H1 (cell line): ENCODE measurements around the gene CFAP298. TPM values are rescaled to one million over a fixed set of nuclear protein-coding genes. Genes with fewer than 3 reads are reported as not detected.

Experiments used
- ASH2L ChIP-seq: fragments of 200-600, 300-600 bp; sonication (generic); IDR thresholded peaks from one replicate; pipeline ENCODE4 v1.7.1; 2017; ENCODE audit warnings: low read length
- CREB1 ChIP-seq: IDR thresholded peaks from 2 replicates; pipeline ENCODE4 v1.6.1; 2012; ENCODE audit warnings: inconsistent platforms
- CTCF ChIP-seq, 3 experiments: IDR thresholded peaks; 1 replicate in 2 of 3; 2 replicates in 1 of 3; pipeline versions ENCODE4 v1.5.1 to v1.6.1; 2011; ENCODE audit warnings: low read length in 3 of 3, mild to moderate bottlenecking in 3 of 3, inconsistent platforms in 2 of 3, low read depth in 1 of 3, moderate library complexity in 1 of 3; ENCODE audit not compliant: insufficient read depth in 1 of 3; ENCODE audit errors: control extremely low read depth in 1 of 3
- FOSL1 ChIP-seq: IDR thresholded peaks from 2 replicates; pipeline ENCODE4 v1.6.1; 2011; ENCODE audit warnings: mild to moderate bottlenecking, low read depth, low read length, moderate library complexity; ENCODE audit not compliant: insufficient read depth
- HDAC2 ChIP-seq, 2 experiments: fragments of 300-600 bp in 1 of 2; sonication (generic) in 1 of 2; IDR thresholded peaks; 2 replicates each; pipeline ENCODE4 v1.6.1; 2011 to 2012; ENCODE audit warnings: low read depth in 2 of 2, low read length in 2 of 2, mild to moderate bottlenecking in 2 of 2, moderate library complexity in 2 of 2, borderline replicate concordance in 1 of 2, inconsistent platforms in 1 of 2
- KDM1A ChIP-seq: fragments of 200-600, 300-600 bp; sonication (generic); IDR thresholded peaks from 2 replicates; pipeline ENCODE4 v1.7.1; 2016; ENCODE audit warnings: mild to moderate bottlenecking, low read length, borderline replicate concordance
- KDM4A ChIP-seq: IDR thresholded peaks from one replicate; pipeline ENCODE4 v1.7.1; 2012; ENCODE audit warnings: low read depth, mild to moderate bottlenecking, moderate library complexity, low read length, inconsistent platforms; ENCODE audit not compliant: severe bottlenecking
- NANOG ChIP-seq: IDR thresholded peaks from 2 replicates; pipeline ENCODE4 v1.6.1; 2011; ENCODE audit warnings: low read length, low read depth, mild to moderate bottlenecking, inconsistent platforms; ENCODE audit not compliant: insufficient read depth, poor library complexity, severe bottlenecking
- PHF8 ChIP-seq: fragments of 200-600 bp; sonication (generic); conservative IDR thresholded peaks from 2 replicates; pipeline ENCODE4 v1.7.1; 2012; ENCODE audit warnings: low read depth, mild to moderate bottlenecking, inconsistent platforms, low read length, moderate library complexity
- POLR2AphosphoS5 ChIP-seq: IDR thresholded peaks from 2 replicates; pipeline ENCODE4 v1.6.1; 2011; ENCODE audit warnings: low read depth, low read length
- RAD21 ChIP-seq, 2 experiments: IDR thresholded peaks in 1 of 2; conservative IDR thresholded peaks in 1 of 2; 2 replicates each; pipeline ENCODE4 v1.6.1; 2011; ENCODE audit warnings: low read depth in 2 of 2, low read length in 2 of 2, improper control_type of control experiment in 1 of 2, inconsistent platforms in 1 of 2, mild to moderate bottlenecking in 1 of 2, moderate library complexity in 1 of 2
- RBBP5 ChIP-seq: IDR thresholded peaks from 2 replicates; pipeline ENCODE4 v1.7.1; 2012; ENCODE audit warnings: low read depth, mild to moderate bottlenecking, inconsistent platforms, low read length, moderate library complexity, borderline replicate concordance
- SAP30 ChIP-seq: fragments of 300-600 bp; sonication (generic); IDR thresholded peaks from 2 replicates; pipeline ENCODE4 v1.7.1; 2012; ENCODE audit warnings: low read length, moderate library complexity, mild to moderate bottlenecking, inconsistent platforms; ENCODE audit not compliant: insufficient read depth, insufficient replicate concordance
- SP1 ChIP-seq: IDR thresholded peaks from 2 replicates; pipeline ENCODE4 v1.6.1; 2011; ENCODE audit warnings: low read depth, low read length
- TAF7 ChIP-seq: optimal IDR thresholded peaks from 2 replicates; pipeline ENCODE3; 2011; ENCODE audit warnings: low read depth, mild to moderate bottlenecking, inconsistent platforms, low read length, moderate library complexity, borderline replicate concordance
- TEAD4 ChIP-seq: IDR thresholded peaks from 2 replicates; pipeline ENCODE4 v1.6.1; 2012; ENCODE audit warnings: low read depth, low read length, inconsistent platforms, mixed read lengths
- polyA plus RNA-seq, 7 experiments: library from polyadenylated mRNA; depleted of rRNA in 3 of 7; stranded (reverse) in 5 of 7; unstranded in 2 of 7; fragments of >200 nt in 5 of 7; fragments of 200-250 nt in 2 of 7; gene quantifications; 1 replicate in 5 of 7; 2 replicates in 1 of 7; 4 replicates in 1 of 7; pipeline versions ENCODE4 v1.2.1 to v1.2.3, GENCODE V29; 2011 to 2013; ENCODE audit warnings: missing spikeins in 2 of 7, mixed read lengths in 2 of 7
- total RNA-seq: library from RNA; stranded (reverse); fragmentation: NEBNext Ultra II Directional; extraction: Animal tissue kit (Norgen Biotek cat#: 25700); gene quantifications from 2 replicates; pipeline ENCODE4 v1.2.1, GENCODE V29; 2021
- TF ChIP-seq, protein P1 (sequence below): IDR thresholded peaks from 2 replicates; pipeline ENCODE4 v1.6.1; 2012; ENCODE audit warnings: inconsistent platforms

CFAP298 gene
- total and polyA plus RNA-seq, 2 of the 8 experiments (the other 6 are each of a cell fraction or from before 2014, with no cell fraction given) = 43.0 to 68.1 TPM

DNA sequence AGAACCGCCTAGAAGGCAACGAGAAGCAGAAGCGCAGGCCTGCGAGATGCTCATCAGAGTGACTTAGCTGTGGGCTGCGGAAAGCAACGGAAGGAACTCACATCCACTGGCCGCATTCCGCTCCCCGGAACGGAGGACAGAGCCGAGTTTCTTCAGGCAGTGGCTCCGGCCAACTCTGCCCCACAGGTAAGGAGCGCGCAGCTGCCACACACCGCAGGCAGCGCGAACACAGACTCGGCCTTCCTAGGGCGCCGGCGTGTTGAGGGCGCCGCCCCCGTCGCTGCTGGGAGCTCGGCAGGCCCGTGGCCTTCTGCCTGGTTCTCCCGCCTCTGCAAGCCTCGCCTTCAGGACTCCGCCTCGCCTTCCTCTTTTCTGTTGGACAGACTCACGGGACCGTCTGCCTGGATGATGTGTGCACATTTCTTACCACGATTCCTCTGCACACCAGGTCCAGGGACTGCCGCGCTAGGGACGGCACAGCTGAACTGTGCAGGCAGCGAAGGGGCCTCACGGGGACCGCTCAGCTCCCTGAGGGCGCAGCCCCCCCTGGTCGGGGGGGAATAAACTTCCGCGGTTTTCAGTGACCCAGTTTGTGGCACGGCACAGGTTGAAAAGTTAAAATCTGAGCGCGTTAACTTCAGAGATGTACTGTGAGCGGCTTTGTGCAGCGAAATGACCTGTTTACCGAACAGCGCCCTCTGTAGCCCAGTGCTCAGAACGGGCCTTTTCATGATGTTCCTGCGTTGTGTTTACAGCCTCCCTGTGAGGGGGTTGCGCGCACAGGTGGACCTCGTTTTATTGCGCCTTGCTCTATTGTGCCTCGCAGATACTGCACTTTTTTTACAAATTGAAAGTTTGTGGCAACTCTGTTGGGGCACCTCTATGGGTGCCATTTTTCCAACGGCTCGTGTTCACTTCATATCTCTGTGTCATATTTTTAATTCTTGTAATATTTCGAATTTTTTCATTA is 42.6 kb downstream of the CFAP298 start (continued):
- peak in 1 of 2 experiments; percentile 46; a peak in 1 of 4 replicates for TF ChIP-seq HDAC2 (IDR thresholded peaks at IDR 0.05; ENCODE audit: borderline replicate concordance in 1 of 2, low read depth in 2 of 2, low read length in 2 of 2)
- 0 out of 2 replicates have a peak, but pooled peaks have one; percentile 32 for TF ChIP-seq SP1
- no peak for TF ChIP-seq SAP30
- TF ChIP-seq TAF7 = peak; percentile 53
- TF ChIP-seq RAD21 (IDR thresholded peaks at IDR 0.05 in 1 of 2, conservative IDR thresholded peaks at IDR 0.05 in 1 of 2; ENCODE audit: low read depth in 2 of 2, low read length in 2 of 2) = peak; percentile 67 to 74
- 0 out of 2 replicates have a peak, but pooled peaks have one; percentile 24 for TF ChIP-seq PHF8
- TF ChIP-seq, protein P1, sequence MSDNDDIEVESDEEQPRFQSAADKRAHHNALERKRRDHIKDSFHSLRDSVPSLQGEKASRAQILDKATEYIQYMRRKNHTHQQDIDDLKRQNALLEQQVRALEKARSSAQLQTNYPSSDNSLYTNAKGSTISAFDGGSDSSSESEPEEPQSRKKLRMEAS = peak; percentile 60; the same call in 1 of the 2 replicates
- TF ChIP-seq TEAD4 = peak; percentile 63
- peak; percentile 90 for TF ChIP-seq ASH2L
- no peak for TF ChIP-seq FOSL1
- TF ChIP-seq RBBP5 = peak; percentile 57; the same call in 1 of the 2 replicates
- TF ChIP-seq POLR2AphosphoS5 = peak; percentile 47; the same call in 1 of the 2 replicates
- TF ChIP-seq KDM1A = no peak
- TF ChIP-seq CREB1 = peak; percentile 48; the same call in 1 of the 2 replicates
- peak; percentile 5 for TF ChIP-seq NANOG
- peak; percentile 77 to 97 (median 82) for TF ChIP-seq CTCF (IDR thresholded peaks at IDR 0.05; ENCODE audit: control extremely low read depth in 1 of 3, insufficient read depth in 1 of 3, low read depth in 1 of 3, low read length in 3 of 3)
- TF ChIP-seq KDM4A = peak; percentile 92
- TF ChIP-seq, all 59 proteins: peak for 19
